ENCODE results near the gene GANC. TPM values are rescaled to one million over a fixed set of nuclear protein-coding genes. Genes with fewer than 3 reads are reported as not detected.

GANC gene
- total RNA-seq, 2 experiments from 2014 or later: 27.9 to 31.7 TPM

- H3K27ac ChIP-seq (ENCODE audit: low read depth, low read length, poor library complexity, severe bottlenecking): no peak within 1 kb of the TSS
- POLR2A ChIA-PET: interaction anchor here (0.6 to 1.0 kb wide), 2 partner anchors 18 to 67 kb away, joined by 3 to 4 read pairs; no protein-coding TSS in a partner anchor
- H3K9me2 ChIP-seq (ENCODE audit: insufficient read depth, low read length): no peaks in the 10 kb centered on the region
- no peak within 1 kb of the TSS for H3K4me2 ChIP-seq (ENCODE audit: low read length)
- no peak within 1 kb of the TSS for H3K4me3 ChIP-seq (ENCODE audit: low read depth, low read length, poor library complexity, severe bottlenecking)
- no peaks in the 10 kb centered on the region for H4K20me1 ChIP-seq (ENCODE audit: insufficient read depth, low read length)
- no peak for TF ChIP-seq EZH2phosphoT487 (IDR thresholded peaks at IDR 0.05; ENCODE audit: borderline replicate concordance, low read depth, low read length)
- no peak for TF ChIP-seq CTCF (conservative IDR thresholded peaks at IDR 0.05; ENCODE audit: low read length)
- no peak for DNase-seq (ENCODE audit: low spot score)
- no peaks in the 10 kb centered on the region for H3K36me3 ChIP-seq (ENCODE audit: insufficient read depth, low read length)
- no TSS peak for BruUV-seq (replicated peaks)
- no peaks in the 10 kb centered on the region for H3K79me2 ChIP-seq (ENCODE audit: insufficient read depth, low read depth, low read length)
- CTCF ChIA-PET (ENCODE audit: unreplicated experiment): no interaction called here
- no peak within 1 kb of the TSS for H2AFZ ChIP-seq (ENCODE audit: low read length)
- H3K9me3 ChIP-seq (ENCODE audit: low read length): no peaks in the 10 kb centered on the region
- intact Hi-C loops (cut with micrococcal nuclease; ENCODE audit: unreplicated experiment): no loop called here
- H3K4me1 ChIP-seq (ENCODE audit: insufficient read depth, low read length, poor library complexity, severe bottlenecking): peaks cover 15% of the 10 kb centered on the region
Observed at GRCh38 chr15:42359249-42359648, 86.2 kb downstream of the GANC start, which contains the start of gene CAPN3. TSS of gene CAPN3 (plus strand) at chr15:42359501. CDS start at chr15:42359806, 305 bp downstream.

- Histone ChIP-seq H3K4me3 (ENCODE audit: low read depth, low read length, poor library complexity, severe bottlenecking) (no peak overlapping the region), H3K36me3 (ENCODE audit: insufficient read depth, low read length) (no peaks in the 10 kb centered on the region), H4K20me1 (ENCODE audit: insufficient read depth, low read length) (no peaks in the 10 kb centered on the region), H3K9me2 (ENCODE audit: insufficient read depth, low read length) (no peaks in the 10 kb centered on the region), H3K4me2 (ENCODE audit: low read length) (no peak overlapping the region), H3K27ac (ENCODE audit: low read depth, low read length, poor library complexity, severe bottlenecking) (no peak overlapping the region), H3K4me1 (ENCODE audit: insufficient read depth, low read length, poor library complexity, severe bottlenecking) (peaks cover 15% of the 10 kb centered on the region), H3K79me2 (ENCODE audit: insufficient read depth, low read depth, low read length) (no peaks in the 10 kb centered on the region), H3K9me3 (ENCODE audit: low read length) (no peaks in the 10 kb centered on the region), H2AFZ (ENCODE audit: low read length) (no peak overlapping the region)
- ChIA-PET POLR2A (interaction anchor here (0.6 to 1.0 kb wide), 2 partner anchors 17 to 66 kb away, joined by 3 to 4 read pairs; no protein-coding TSS in a partner anchor), CTCF (ENCODE audit: unreplicated experiment) (interaction anchor here (0.6 kb wide), 1 partner anchor 1466 kb away, joined by 3 read pairs; no protein-coding TSS in a partner anchor)
- DNase-seq (ENCODE audit: low spot score): no peak
- no TSS peak for BruUV-seq (replicated peaks)
- intact Hi-C loops (cut with micrococcal nuclease; ENCODE audit: unreplicated experiment): no loop called here
- no peak for TF ChIP-seq CTCF (conservative IDR thresholded peaks at IDR 0.05; ENCODE audit: low read length)
- no peak for TF ChIP-seq EZH2phosphoT487 (IDR thresholded peaks at IDR 0.05; ENCODE audit: borderline replicate concordance, low read depth, low read length)
Observed at GRCh38 chr15:42359985-42360384, 87.0 kb downstream of the GANC start.

GRCh38 chr15:42360535-42361112 lies 87.6 kb downstream of the GANC start:
- DNase-seq (ENCODE audit: low spot score): no peak
- Histone ChIP-seq H3K4me2 (ENCODE audit: low read length) (no peak overlapping the region), H3K9me3 (ENCODE audit: low read length) (no peaks in the 10 kb centered on the region), H3K4me3 (ENCODE audit: low read depth, low read length, poor library complexity, severe bottlenecking) (no peak overlapping the region), H4K20me1 (ENCODE audit: insufficient read depth, low read length) (no peaks in the 10 kb centered on the region), H3K79me2 (ENCODE audit: insufficient read depth, low read depth, low read length) (no peaks in the 10 kb centered on the region), H3K4me1 (ENCODE audit: insufficient read depth, low read length, poor library complexity, severe bottlenecking) (peaks cover 15% of the 10 kb centered on the region), H3K27ac (ENCODE audit: low read depth, low read length, poor library complexity, severe bottlenecking) (no peak overlapping the region), H3K9me2 (ENCODE audit: insufficient read depth, low read length) (no peaks in the 10 kb centered on the region), H2AFZ (ENCODE audit: low read length) (no peak overlapping the region), H3K36me3 (ENCODE audit: insufficient read depth, low read length) (no peaks in the 10 kb centered on the region)
- CTCF ChIA-PET (ENCODE audit: unreplicated experiment): no interaction called here
- TF ChIP-seq CTCF (conservative IDR thresholded peaks at IDR 0.05; ENCODE audit: low read length) (no peak), EZH2phosphoT487 (IDR thresholded peaks at IDR 0.05; ENCODE audit: borderline replicate concordance, low read depth, low read length) (no peak)
- POLR2A ChIA-PET: no interaction called here
- no TSS peak for BruUV-seq (replicated peaks)
- intact Hi-C loops (cut with micrococcal nuclease; ENCODE audit: unreplicated experiment): no loop called here
